CD4-positive, alpha-beta T cell treated with Interleukin-10 for 1 hour (primary cell): Measurements from ENCODE around the gene MEP1A.
A peak's percentile ranks its signal among the peaks of the same experiment; 100 is the strongest.
"Not testable (repeated sequence)": the region's sequence is repeated elsewhere in the genome, so short reads cannot be mapped to it uniquely, and the experiment has no call there.

Experiments
- DNase-seq: peaks from one replicate; pipeline ENCODE4 v3.0.0-alpha.2; 2020

MEP1A gene

DNA sequence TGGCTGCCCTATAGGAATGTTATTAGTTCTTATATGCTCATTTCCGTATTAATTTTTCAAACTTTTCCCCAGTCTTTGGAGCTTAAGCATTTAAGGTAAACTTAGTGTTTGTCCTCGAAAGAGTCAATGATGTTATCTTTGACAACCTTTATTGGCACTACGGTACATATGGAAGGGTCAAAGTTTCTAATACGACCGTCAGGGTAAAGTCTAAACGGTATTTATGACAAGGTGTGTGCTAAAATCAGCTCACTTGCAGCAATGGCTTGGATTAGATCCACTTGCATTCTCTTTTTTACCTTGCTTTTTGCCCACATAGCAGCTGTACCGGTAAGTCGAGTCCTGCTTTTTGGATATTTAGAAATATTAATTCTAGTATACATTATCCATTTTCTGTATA is at the start of gene MEP1A:
MEP1A (plus strand) TSS at position 252 of the 400 bp plus-strand sequence; CDS start at position 262, 10 bp downstream.
- no peak for DNase-seq

DNA sequence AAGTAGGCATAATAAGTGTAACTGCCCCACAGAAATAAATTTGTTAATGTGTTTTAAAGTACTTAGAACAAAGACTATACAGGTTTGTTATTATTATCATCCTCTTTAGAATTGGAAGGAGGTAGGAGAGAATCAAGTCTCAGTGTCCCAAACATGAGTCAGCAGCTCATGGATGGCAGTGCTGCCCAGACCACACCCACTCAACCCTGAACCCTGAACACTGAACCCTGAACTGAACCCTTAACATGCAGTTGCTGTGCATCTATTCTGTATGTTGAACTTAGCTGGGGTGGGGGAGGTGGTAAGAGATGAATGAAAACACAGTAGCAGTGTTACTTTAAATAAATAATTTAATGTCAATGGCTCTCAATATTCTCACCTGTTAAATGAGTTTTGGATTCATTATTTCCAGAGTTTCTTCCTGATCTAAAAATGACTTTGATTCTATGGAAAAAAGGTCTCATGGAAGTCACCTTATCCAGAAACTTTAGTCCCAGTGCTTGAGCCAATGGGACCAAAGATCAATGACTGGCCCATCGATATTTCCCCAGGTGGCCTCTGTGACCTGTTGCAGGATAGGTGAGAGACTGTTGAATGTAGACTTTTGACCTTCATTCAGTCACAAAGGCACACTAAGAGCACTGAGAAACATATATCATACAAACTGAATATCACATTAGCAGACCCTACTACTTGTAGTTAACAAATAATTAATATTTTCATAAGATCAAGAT is 49.6 kb upstream of the MEP1A start:
- no peak for DNase-seq

DNA sequence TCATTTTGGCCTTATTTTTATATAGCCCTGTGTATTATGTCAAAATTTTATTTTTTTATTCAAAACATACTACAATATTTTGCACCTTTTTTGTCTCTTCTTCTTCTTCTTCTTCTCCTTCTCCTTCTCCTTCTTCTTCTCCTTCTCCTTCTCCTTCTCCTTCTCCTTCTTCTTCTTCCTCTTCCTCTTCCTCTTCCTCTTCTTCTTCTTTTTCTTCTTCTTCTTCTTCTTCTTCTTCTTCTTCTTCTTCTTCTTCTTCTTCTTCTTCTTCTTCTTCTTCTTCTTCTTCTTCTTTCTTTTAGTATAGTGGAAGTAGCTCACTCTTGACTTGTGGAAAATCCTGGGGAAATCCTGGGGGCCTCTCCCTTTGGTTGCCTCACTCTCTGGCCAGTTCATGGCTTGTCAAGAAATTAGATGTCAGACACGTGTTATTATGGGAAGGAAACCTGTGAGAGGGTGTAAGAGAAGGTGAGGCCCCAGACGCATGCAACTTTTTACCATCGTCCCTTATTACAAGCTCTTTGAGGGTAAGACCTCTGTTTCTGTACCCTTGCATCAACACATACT is 48.9 kb upstream of the MEP1A start:
- not testable (repeated sequence) for DNase-seq

GRCh38 chr6:46745973-46746372 is 47.2 kb upstream of the MEP1A start:
- no peak for DNase-seq

GRCh38 chr6:46746696-46747095 is 46.5 kb upstream of the MEP1A start, which contains the start of gene ANKRD66:
TSS of gene ANKRD66 (plus strand) at chr6:46746933. CDS start at chr6:46751949, 5,016 bp downstream.
- no peak for DNase-seq

DNA sequence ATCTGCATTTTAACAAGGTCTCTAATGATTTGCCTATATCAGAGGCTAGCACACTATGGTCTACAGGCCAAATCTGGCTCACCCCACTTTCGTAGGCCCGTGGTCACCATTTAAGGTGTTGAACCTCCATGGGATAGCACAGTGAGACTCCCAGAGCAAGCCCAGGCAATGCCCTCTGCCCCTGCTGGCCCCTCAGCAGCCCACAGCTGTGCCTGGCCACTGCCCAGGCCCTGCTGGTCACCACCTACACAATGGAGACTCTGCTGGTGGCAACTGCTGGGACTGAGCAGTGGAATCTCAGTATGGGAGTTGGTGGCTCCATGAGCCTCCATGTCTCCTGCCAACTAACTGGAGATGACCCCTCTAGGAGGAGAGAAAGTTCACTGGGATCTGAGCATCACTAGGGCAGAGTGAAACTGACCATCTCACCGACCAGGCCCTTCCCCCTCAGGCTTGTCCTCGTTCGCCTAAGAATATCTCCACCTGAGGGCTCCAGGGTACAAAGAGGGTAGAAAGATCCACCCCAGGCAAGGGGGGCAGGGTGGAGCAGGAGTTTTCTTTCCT is 44.2 kb upstream of the MEP1A start:
- no peak for DNase-seq

DNA sequence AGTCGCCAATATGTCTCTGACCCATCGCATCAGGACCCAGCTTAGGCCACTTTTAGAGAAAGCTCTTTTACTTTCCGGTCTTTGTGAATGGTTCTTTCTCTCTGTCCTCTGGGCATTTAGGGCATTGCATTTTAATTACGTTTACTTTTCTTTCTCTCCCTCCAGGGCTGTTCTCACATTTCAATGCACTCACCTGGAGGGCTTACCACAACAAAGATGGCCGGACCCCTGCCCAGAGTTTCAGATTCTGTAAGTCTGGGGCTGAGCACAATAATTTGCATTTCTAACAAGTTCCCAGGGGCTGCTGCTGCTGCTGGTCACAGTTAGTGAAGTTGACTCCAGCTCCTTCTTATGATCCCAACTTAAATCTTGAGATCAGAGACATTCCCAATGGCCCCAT is 43.5 kb upstream of the MEP1A start:
- DNase-seq = no peak

DNA sequence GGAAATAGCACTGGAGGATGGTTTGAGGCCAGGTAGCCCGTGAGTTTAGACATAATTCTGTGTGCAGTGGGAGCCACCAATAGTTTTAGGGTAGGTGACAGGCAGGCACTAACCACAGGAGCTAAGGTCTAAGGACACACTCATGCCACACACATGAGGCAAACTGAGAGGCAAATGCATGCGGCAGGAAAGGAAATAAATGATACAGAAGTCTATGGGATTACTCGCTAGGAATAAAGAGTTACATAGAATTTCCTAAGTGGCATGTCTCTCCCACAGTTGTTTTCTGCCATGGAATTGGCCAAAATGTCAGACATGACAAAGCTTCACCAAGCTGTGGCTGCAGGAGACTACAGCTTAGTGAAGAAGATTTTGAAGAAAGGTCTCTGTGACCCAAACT is 41.5 kb upstream of the MEP1A start:
- DNase-seq = no peak

GRCh38 chr6:46755865-46756264 is 37.3 kb upstream of the MEP1A start:
- DNase-seq = no peak

- no peak for DNase-seq
Measured at GRCh38 chr6:46756469-46757213, 36.5 kb upstream of the MEP1A start.

- DNase-seq = no peak
Measured at GRCh38 chr6:46757214-46757596, 36.0 kb upstream of the MEP1A start.

- DNase-seq = no peak
Measured at GRCh38 chr6:46758960-46759753, 34.0 kb upstream of the MEP1A start.

- DNase-seq = no peak
Measured at GRCh38 chr6:46760925-46761324, 32.3 kb upstream of the MEP1A start.

DNA sequence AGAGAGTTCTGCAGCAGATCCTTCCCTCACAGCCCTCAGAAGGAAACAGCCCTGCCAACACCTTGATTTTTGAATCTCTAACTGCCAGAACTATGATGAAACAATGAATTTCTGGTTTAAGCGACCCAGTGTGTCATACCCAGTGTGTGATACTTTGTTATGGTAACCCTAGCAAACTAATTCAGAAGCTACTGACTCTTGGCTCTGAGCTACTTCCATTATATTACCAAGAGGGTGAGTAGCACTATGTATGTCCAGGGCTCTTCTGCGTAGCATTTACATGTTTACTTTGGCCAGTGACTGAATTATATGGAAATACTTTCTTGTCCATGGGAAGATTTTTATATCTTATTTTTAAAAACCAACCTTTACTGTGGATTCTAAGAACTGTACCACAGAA is 29.7 kb upstream of the MEP1A start:
- no peak for DNase-seq

DNA sequence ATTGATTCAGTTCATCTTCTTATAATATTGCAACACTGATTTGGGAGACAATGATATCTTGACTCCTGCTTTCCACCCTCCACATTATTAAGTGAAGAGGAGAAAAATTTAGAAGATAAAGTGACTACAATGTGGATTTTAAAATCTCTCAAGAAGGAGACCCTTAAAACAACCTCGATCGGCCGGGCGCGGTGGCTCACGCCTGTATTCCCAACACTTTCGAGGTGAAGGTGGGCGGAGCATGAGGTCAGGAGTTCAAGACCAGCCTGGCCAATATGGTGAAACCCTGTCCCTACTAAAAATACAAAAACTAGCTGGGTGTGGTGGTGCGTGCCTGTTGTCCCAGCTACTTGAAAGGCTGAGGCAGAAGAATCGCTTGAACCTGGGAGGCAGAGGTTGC is 28.9 kb upstream of the MEP1A start:
- DNase-seq = not testable (repeated sequence)

GRCh38 chr6:46764961-46765360 is 28.2 kb upstream of the MEP1A start:
- DNase-seq = no peak

GRCh38 chr6:46772016-46772415 is 21.2 kb upstream of the MEP1A start:
- DNase-seq = no peak

- DNase-seq = peak; percentile 26
Measured at GRCh38 chr6:46772762-46773161, 20.4 kb upstream of the MEP1A start.

- no peak for DNase-seq
Measured at GRCh38 chr6:46773201-46773855, 19.9 kb upstream of the MEP1A start.

DNA sequence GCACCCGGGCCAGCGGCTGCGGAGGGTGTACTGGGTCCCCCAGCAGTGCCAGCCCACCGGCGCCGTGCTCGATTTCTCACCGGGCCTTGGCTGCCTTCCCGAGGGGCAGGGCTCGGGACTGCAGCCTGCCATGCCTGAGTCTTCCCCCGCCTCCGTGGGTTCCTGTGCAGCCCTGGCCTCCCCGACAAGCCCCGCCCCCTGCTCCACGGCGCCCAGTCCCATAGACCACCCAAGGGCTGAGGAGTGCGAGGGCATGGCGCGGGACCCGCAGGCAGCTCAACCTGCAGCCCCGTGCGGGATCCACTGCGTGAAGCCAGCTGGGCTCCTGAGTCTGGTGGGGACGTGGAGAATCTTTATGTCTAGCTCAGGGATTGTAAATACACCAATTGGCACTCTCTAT is 18.5 kb upstream of the MEP1A start:
- not testable (repeated sequence) for DNase-seq

DNA sequence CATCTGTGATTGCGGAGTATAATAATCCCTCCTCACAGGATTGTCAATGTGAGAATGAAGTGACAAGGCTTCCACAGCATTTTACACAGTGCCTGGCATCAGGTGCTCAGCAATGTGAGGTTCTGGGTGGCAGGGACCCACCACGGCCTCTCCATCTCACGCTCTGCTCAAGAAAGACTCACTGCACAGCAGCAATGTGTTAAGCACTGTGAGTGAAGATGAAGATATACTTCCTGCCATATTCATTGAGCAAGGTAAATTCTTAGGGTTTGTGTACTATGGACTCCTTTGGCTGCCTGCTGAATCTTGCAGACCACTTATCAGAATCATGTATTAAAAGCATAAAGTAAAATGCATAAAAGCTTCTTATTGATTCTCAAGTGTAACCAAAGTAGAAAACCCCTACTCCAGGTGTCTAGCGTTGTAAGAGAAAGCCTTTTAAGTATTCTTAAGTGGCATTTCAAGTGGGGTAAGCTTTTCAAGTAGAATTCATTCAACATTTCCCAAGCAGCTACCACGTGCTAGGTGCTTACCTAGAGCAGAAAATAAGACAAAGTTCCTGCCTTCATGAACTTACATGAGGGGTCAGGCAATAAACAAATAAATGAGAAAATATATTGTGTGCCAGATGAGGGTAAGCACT is 17.0 kb upstream of the MEP1A start:
- DNase-seq = no peak
